ENCODE results near the gene PARD6B. TPM values are rescaled to one million over a fixed set of nuclear protein-coding genes. Genes with fewer than 3 reads are reported as not detected.
"Not testable (repeated sequence)": the region's sequence is repeated elsewhere in the genome, so short reads cannot be mapped to it uniquely, and the experiment has no call there.

The PARD6B gene
- total RNA-seq, 1 donor from 2014 or later: 0.97 TPM

DNA sequence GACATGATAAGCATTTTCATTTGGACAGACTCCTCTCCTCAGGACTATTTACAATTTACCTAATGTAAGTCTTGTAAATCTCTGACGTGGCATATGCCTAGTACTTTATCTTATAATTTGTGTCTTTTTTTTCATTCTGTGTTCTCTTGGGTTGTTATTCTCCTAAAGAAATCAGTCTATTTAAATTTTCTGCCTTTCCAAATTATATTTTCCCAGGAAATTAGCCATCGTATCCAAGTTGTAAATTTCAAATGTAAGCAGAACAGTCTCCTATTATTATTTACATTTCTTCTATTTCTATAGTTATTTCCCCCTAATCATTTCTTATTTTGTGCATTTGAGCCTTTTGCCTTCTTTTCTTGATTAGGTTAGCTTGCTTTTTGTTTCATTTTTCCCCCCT, 46.0 kb downstream of the PARD6B start:
- DNase-seq (ENCODE audit: extremely low spot score, unreplicated experiment): no peak
- H3K4me3 Mint-ChIP-seq (ENCODE audit: unreplicated experiment): no peak overlapping the region
- no peak for TF ChIP-seq CTCF (IDR thresholded peaks at IDR 0.05)
- H3K27me3 Mint-ChIP-seq (ENCODE audit: unreplicated experiment): peaks cover 23% of the 10 kb centered on the region
- no peaks in the 10 kb centered on the region for H3K9me3 Mint-ChIP-seq (ENCODE audit: unreplicated experiment)
- no peak overlapping the region for H3K27ac Mint-ChIP-seq (ENCODE audit: unreplicated experiment)
- no peaks in the 10 kb centered on the region for H3K36me3 Mint-ChIP-seq (ENCODE audit: unreplicated experiment)
- peaks cover 10% of the 10 kb centered on the region for H3K4me1 Mint-ChIP-seq (ENCODE audit: unreplicated experiment)

- not testable (repeated sequence) for H3K36me3 Mint-ChIP-seq (ENCODE audit: unreplicated experiment); H3K4me3 Mint-ChIP-seq (ENCODE audit: unreplicated experiment); H3K27ac Mint-ChIP-seq (ENCODE audit: unreplicated experiment); DNase-seq (ENCODE audit: extremely low spot score, unreplicated experiment); H3K9me3 Mint-ChIP-seq (ENCODE audit: unreplicated experiment)
- H3K27me3 Mint-ChIP-seq (ENCODE audit: unreplicated experiment): peaks cover 23% of the 10 kb centered on the region
- H3K4me1 Mint-ChIP-seq (ENCODE audit: unreplicated experiment): peaks cover 10% of the 10 kb centered on the region
Observed at GRCh38 chr20:50778994-50779393, 47.6 kb downstream of the PARD6B start.

DNA sequence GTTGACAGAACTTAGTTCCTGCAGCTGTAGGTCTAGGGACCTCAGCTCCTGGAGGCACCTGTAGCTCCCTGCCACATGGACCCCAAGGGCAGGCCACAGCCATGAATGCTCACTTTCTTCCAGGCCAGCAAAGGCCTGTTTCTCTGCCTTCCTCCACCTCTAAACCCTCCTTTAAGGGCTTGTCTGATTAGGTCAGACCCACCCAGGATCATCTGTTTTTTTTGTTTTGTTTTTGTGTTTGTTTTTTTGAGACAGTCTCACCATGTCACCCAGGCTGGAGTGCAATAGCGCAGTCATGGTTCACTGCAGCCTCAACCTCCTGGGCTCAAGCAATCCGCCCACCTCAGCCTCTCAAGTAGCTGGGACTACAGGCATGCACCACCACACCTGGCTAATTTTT, 52.0 kb downstream of the PARD6B start:
- H3K27ac Mint-ChIP-seq (ENCODE audit: unreplicated experiment): no peak overlapping the region
- H3K9me3 Mint-ChIP-seq (ENCODE audit: unreplicated experiment): no peaks in the 10 kb centered on the region
- DNase-seq (ENCODE audit: extremely low spot score, unreplicated experiment): no peak
- no peak overlapping the region for H3K4me3 Mint-ChIP-seq (ENCODE audit: unreplicated experiment)
- peaks cover 15% of the 10 kb centered on the region for H3K27me3 Mint-ChIP-seq (ENCODE audit: unreplicated experiment)
- H3K4me1 Mint-ChIP-seq (ENCODE audit: unreplicated experiment): peaks cover 3% of the 10 kb centered on the region
- H3K36me3 Mint-ChIP-seq (ENCODE audit: unreplicated experiment): no peaks in the 10 kb centered on the region
- no peak for TF ChIP-seq CTCF (IDR thresholded peaks at IDR 0.05)

GRCh38 chr20:50783903-50784302, 52.5 kb downstream of the PARD6B start:
- TF ChIP-seq CTCF (IDR thresholded peaks at IDR 0.05): no peak
- H3K36me3 Mint-ChIP-seq (ENCODE audit: unreplicated experiment): no peaks in the 10 kb centered on the region
- no peak overlapping the region for H3K4me3 Mint-ChIP-seq (ENCODE audit: unreplicated experiment)
- H3K27me3 Mint-ChIP-seq (ENCODE audit: unreplicated experiment): peaks cover 14% of the 10 kb centered on the region
- DNase-seq (ENCODE audit: extremely low spot score, unreplicated experiment): no peak
- H3K27ac Mint-ChIP-seq (ENCODE audit: unreplicated experiment): no peak overlapping the region
- H3K9me3 Mint-ChIP-seq (ENCODE audit: unreplicated experiment): no peaks in the 10 kb centered on the region
- H3K4me1 Mint-ChIP-seq (ENCODE audit: unreplicated experiment): peaks cover 3% of the 10 kb centered on the region

- no peak for DNase-seq (ENCODE audit: extremely low spot score, unreplicated experiment)
- Mint-ChIP-seq H3K27ac (ENCODE audit: unreplicated experiment) (no peak overlapping the region), H3K27me3 (ENCODE audit: unreplicated experiment) (peaks cover 9% of the 10 kb centered on the region), H3K9me3 (ENCODE audit: unreplicated experiment) (no peaks in the 10 kb centered on the region), H3K36me3 (ENCODE audit: unreplicated experiment) (no peaks in the 10 kb centered on the region), H3K4me3 (ENCODE audit: unreplicated experiment) (no peak overlapping the region), H3K4me1 (ENCODE audit: unreplicated experiment) (peaks cover under 1% of the 10 kb centered on the region)
- TF ChIP-seq CTCF (IDR thresholded peaks at IDR 0.05): no peak
Observed at GRCh38 chr20:50784464-50784863, 53.1 kb downstream of the PARD6B start.

DNA sequence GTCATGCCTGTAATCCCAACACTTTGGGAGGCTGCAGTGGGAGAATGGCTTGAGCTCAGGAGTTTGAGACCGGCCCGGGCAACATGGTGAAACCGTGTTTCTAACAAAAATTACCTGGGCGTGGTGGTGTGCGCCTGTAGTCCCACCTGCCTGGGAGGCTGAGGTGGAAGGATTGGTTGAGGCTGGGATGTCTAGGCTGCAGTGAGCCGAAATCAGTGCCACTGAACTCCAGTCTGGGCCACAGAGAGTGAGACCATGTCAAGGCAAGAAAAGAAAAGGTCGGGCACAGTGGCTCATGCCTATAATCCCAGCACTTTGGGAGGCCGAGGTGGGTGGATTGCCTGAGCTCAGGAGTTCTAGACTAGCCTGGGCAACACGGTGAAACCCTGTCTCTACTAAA, 55.3 kb downstream of the PARD6B start:
- no peak overlapping the region for H3K27ac Mint-ChIP-seq (ENCODE audit: unreplicated experiment)
- H3K27me3 Mint-ChIP-seq (ENCODE audit: unreplicated experiment): peaks cover 1% of the 10 kb centered on the region
- TF ChIP-seq CTCF (IDR thresholded peaks at IDR 0.05): no peak
- no peaks in the 10 kb centered on the region for H3K36me3 Mint-ChIP-seq (ENCODE audit: unreplicated experiment)
- H3K9me3 Mint-ChIP-seq (ENCODE audit: unreplicated experiment): no peaks in the 10 kb centered on the region
- peaks cover 12% of the 10 kb centered on the region for H3K4me1 Mint-ChIP-seq (ENCODE audit: unreplicated experiment)
- no peak for DNase-seq (ENCODE audit: extremely low spot score, unreplicated experiment)
- no peak overlapping the region for H3K4me3 Mint-ChIP-seq (ENCODE audit: unreplicated experiment)

All from osteocyte (in vitro differentiated cells).